Loucy (cell line): ENCODE measurements around the gene SPATA31E1.

ENCODE experiments used
- H2AFZ ChIP-seq: fragments of 200-600 bp; sonication (generic); 2 replicates; pipeline ENCODE4 v1.6.0; 2016; ENCODE audit warnings: antibody characterized with exemption, mild to moderate bottlenecking, low read length, moderate library complexity
- H3F3A ChIP-seq: fragments of 200-600 bp; 2 replicates; pipeline ENCODE4 v1.6.0; 2016; ENCODE audit warnings: antibody characterized with exemption, low read depth, mild to moderate bottlenecking
- H3K27me3 ChIP-seq: fragments of 200-600 bp; sonication (generic); 2 replicates; pipeline ENCODE4 v1.6.1; 2014; ENCODE audit warnings: low read length, mild to moderate bottlenecking; ENCODE audit not compliant: insufficient read depth, poor library complexity, severe bottlenecking
- H3K36me3 ChIP-seq: fragments of 200-600 bp; sonication (generic); 2 replicates; pipeline ENCODE4 v1.6.1; 2016; ENCODE audit warnings: low read length; ENCODE audit not compliant: insufficient read depth
- H3K4me1 ChIP-seq: fragments of 200-600 bp; sonication (generic); 2 replicates; pipeline ENCODE4 v1.5.1; 2014; ENCODE audit warnings: low read length, mild to moderate bottlenecking; ENCODE audit not compliant: insufficient read depth, poor library complexity, severe bottlenecking
- H3K4me2 ChIP-seq: fragments of 200-600 bp; sonication (generic); 2 replicates; pipeline ENCODE4 v1.6.0; 2014; ENCODE audit warnings: antibody characterized with exemption, low read length, low read depth, mild to moderate bottlenecking; ENCODE audit not compliant: poor library complexity, severe bottlenecking
- H3K4me3 ChIP-seq: fragments of 200-600 bp; sonication (generic); 2 replicates; pipeline ENCODE4 v1.5.1; 2014; ENCODE audit warnings: low read length, mild to moderate bottlenecking, mixed read lengths; ENCODE audit not compliant: poor library complexity, severe bottlenecking
- H3K79me2 ChIP-seq: fragments of 200-600 bp; sonication (generic); 2 replicates; pipeline ENCODE4 v1.6.1; 2014; ENCODE audit warnings: low read length; ENCODE audit not compliant: insufficient read depth
- H3K9ac ChIP-seq: fragments of 200-600 bp; sonication (generic); 2 replicates; pipeline ENCODE4 v1.6.0; 2014; ENCODE audit warnings: mild to moderate bottlenecking, low read depth, low read length, moderate library complexity; ENCODE audit not compliant: poor library complexity, severe bottlenecking
- H3K9me2 ChIP-seq: fragments of 200-600 bp; sonication (generic); replicated peaks from 2 replicates; pipeline ENCODE4 v1.6.1; 2016; ENCODE audit warnings: low read depth, low read length, mixed read lengths
- H3K9me3 ChIP-seq: fragments of 200-600 bp; sonication (generic); 2 replicates; pipeline ENCODE4 v1.6.1; 2014; ENCODE audit warnings: mild to moderate bottlenecking, antibody characterized with exemption, low read length, low read depth; ENCODE audit not compliant: insufficient read depth
- H4K20me1 ChIP-seq: fragments of 200-600 bp; sonication (generic); 2 replicates; pipeline ENCODE4 v1.6.0; 2014; ENCODE audit warnings: antibody characterized with exemption, low read length, mild to moderate bottlenecking; ENCODE audit not compliant: insufficient read depth, poor library complexity, severe bottlenecking
- CTCF ChIP-seq: fragments of 200-600 bp; sonication (generic); conservative IDR thresholded peaks from 2 replicates; pipeline ENCODE4 v1.5.1; 2014; ENCODE audit warnings: mild to moderate bottlenecking, antibody characterized with exemption, low read length
- EZH2phosphoT487 ChIP-seq: fragments of 200-600 bp; IDR thresholded peaks from 2 replicates; pipeline ENCODE4 v1.6.1; 2018; ENCODE audit warnings: antibody characterized with exemption, mild to moderate bottlenecking, moderate library complexity, borderline replicate concordance

SPATA31E1 gene

GRCh38 chr9:87883990-87884389, 1.3 kb downstream of the SPATA31E1 start:
- Histone ChIP-seq H3K4me2 (no peak overlapping the region), H3K9me2 (no peaks in the 10 kb centered on the region), H3K79me2 (no peaks in the 10 kb centered on the region), H3F3A (no peaks in the 10 kb centered on the region), H3K4me3 (no peak overlapping the region), H3K9me3 (peaks cover 3% of the 10 kb centered on the region; the same call in 1 of the 2 replicates), H3K27me3 (no peaks in the 10 kb centered on the region), H3K9ac (no peak overlapping the region), H3K4me1 (no peaks in the 10 kb centered on the region), H3K36me3 (no peaks in the 10 kb centered on the region), H2AFZ (no peak overlapping the region), H4K20me1 (no peaks in the 10 kb centered on the region)
- TF ChIP-seq EZH2phosphoT487 = no peak
- TF ChIP-seq CTCF = no peak; the same call in 1 of the 2 replicates

- Histone ChIP-seq H3K9me2 (no peaks in the 10 kb centered on the region), H3K9me3 (peaks cover 3% of the 10 kb centered on the region; the same call in 1 of the 2 replicates), H3K36me3 (no peaks in the 10 kb centered on the region), H4K20me1 (no peaks in the 10 kb centered on the region), H3K4me2 (no peak overlapping the region), H3K79me2 (no peaks in the 10 kb centered on the region), H3K4me1 (no peaks in the 10 kb centered on the region), H3F3A (no peaks in the 10 kb centered on the region), H2AFZ (no peak overlapping the region), H3K27me3 (no peaks in the 10 kb centered on the region), H3K9ac (no peak overlapping the region), H3K4me3 (no peak overlapping the region)
- TF ChIP-seq EZH2phosphoT487 = no peak
- no peak for TF ChIP-seq CTCF
These were observed 2.1 kb downstream of the SPATA31E1 start for GRCh38 chr9:87884578-87885459.

- H3K79me2 ChIP-seq = no peaks in the 10 kb centered on the region
- no peak overlapping the region for H3K4me3 ChIP-seq
- H3K9ac ChIP-seq = no peak overlapping the region
- H3K36me3 ChIP-seq = no peaks in the 10 kb centered on the region
- no peaks in the 10 kb centered on the region for H3F3A ChIP-seq
- H3K4me1 ChIP-seq = no peaks in the 10 kb centered on the region
- no peak overlapping the region for H2AFZ ChIP-seq
- H3K9me3 ChIP-seq = peaks cover 3% of the 10 kb centered on the region; the same call in 1 of the 2 replicates
- no peaks in the 10 kb centered on the region for H4K20me1 ChIP-seq
- H3K9me2 ChIP-seq = no peaks in the 10 kb centered on the region
- H3K4me2 ChIP-seq = no peak overlapping the region
- no peaks in the 10 kb centered on the region for H3K27me3 ChIP-seq
- TF ChIP-seq CTCF (no peak), EZH2phosphoT487 (no peak)
These were observed 3.0 kb downstream of the SPATA31E1 start for GRCh38 chr9:87885484-87886189.
